K562 (cell line): Measurements from ENCODE around the gene SLC7A11. TPM values are rescaled to one million over a fixed set of nuclear protein-coding genes. Genes with fewer than 3 reads are reported as not detected.

Experiments used
- ATAC-seq: fragments of 200-7000 bp; cut with Tn5 transposase; 3 replicates; pipeline ENCODE4 v1.9.1; 2020; ENCODE audit warnings: moderate library complexity
- BruUV-seq: library from RNA; stranded (reverse); fragments of 400-500 nt; replicated peaks from 2 replicates; lab custom pipeline; 2021; lab: Mats Ljungman, UMichigan
- CTCF ChIA-PET: fragments of 300-600 bp; formaldehyde crosslinking; extraction: SDS; loops from one replicate; lab custom pipeline; 2021; ENCODE audit warnings: low intra/inter-chr PET ratio; lab: Yijun Ruan, JAX
- POLR2A ChIA-PET: fragments of 300-600, 350-650 bp; sonication (Branson Sonifier 250); formaldehyde crosslinking; extraction: SDS; loops from one replicate; lab custom pipeline; 2021; ENCODE audit warnings: antibody characterized with exemption, inconsistent platforms; lab: Yijun Ruan, JAX
- DNase-seq, 4 experiments: peaks; one replicate each; pipeline versions ENCODE4 v3.0.0 to v3.0.0-alpha.2; 2011 to 2018; ENCODE audit warnings: low spot score in 3 of 4, mixed read lengths in 3 of 4; ENCODE audit errors: extremely low read depth in 1 of 4
- FAIRE-seq: peaks from 2 replicates; lab custom pipeline; 2011; peaks lifted over from hg19 to GRCh38; lab: Jason Lieb, UNC
- H2AFZ ChIP-seq: 2 replicates; pipeline ENCODE4 v1.6.0; 2011; ENCODE audit warnings: low read depth, low read length, control low read depth, inconsistent platforms
- H3K27ac ChIP-seq: fragments of 200-600 bp; 3 replicates; pipeline ENCODE4 v1.8.0; 2011; ENCODE audit warnings: low read depth, mild to moderate bottlenecking, control low read depth, inconsistent platforms, low read length, moderate library complexity, mixed read lengths; ENCODE audit errors: extremely low read depth
- H3K27me3 ChIP-seq, 2 experiments: fragments of 300-600 bp in 1 of 2; 2 replicates in 1 of 2; 3 replicates in 1 of 2; pipeline versions ENCODE4 v1.6.0 to v1.8.0; 2011; ENCODE audit warnings: inconsistent platforms in 2 of 2, low read length in 2 of 2, mild to moderate bottlenecking in 1 of 2, mixed read lengths in 1 of 2, moderate library complexity in 1 of 2; ENCODE audit not compliant: control insufficient read depth in 2 of 2, insufficient read depth in 2 of 2
- H3K36me3 ChIP-seq: fragments of 300-600 bp; 3 replicates; pipeline ENCODE4 v1.8.0; 2011; ENCODE audit warnings: mild to moderate bottlenecking, low read length, inconsistent platforms; ENCODE audit not compliant: control insufficient read depth, insufficient read depth
- H3K4me1 ChIP-seq, 2 experiments: fragments of 200-600 bp in 1 of 2; replicated peaks in 1 of 2; 2 replicates in 1 of 2; 3 replicates in 1 of 2; pipeline versions ENCODE4 v1.5.1 to v1.8.0; 2011; ENCODE audit warnings: inconsistent platforms in 2 of 2, low read length in 2 of 2, mild to moderate bottlenecking in 1 of 2, mixed read lengths in 1 of 2, moderate library complexity in 1 of 2; ENCODE audit not compliant: control insufficient read depth in 2 of 2, insufficient read depth in 2 of 2
- H3K4me2 ChIP-seq: 2 replicates; pipeline ENCODE4 v1.6.1; 2011; ENCODE audit warnings: low read length, control low read depth, inconsistent platforms, mixed read lengths; ENCODE audit not compliant: insufficient read depth
- H3K4me3 ChIP-seq: fragments of 200-600 bp; sonication (generic), shearing (Covaris generic); 2 replicates; pipeline ENCODE4 v1.5.1; 2016; ENCODE audit warnings: control low read depth, inconsistent platforms
- H3K79me2 ChIP-seq: fragments of 200-600 bp; 3 replicates; pipeline ENCODE4 v1.8.0; 2011; ENCODE audit warnings: low read length, inconsistent platforms; ENCODE audit not compliant: control insufficient read depth, insufficient read depth
- H3K9ac ChIP-seq, 2 experiments: 2 replicates each; pipeline versions ENCODE4 v1.6.0 to v1.6.1; 2011; ENCODE audit warnings: low read depth in 2 of 2, low read length in 2 of 2, control low read depth in 1 of 2, inconsistent platforms in 1 of 2, mild to moderate bottlenecking in 1 of 2, mixed read lengths in 1 of 2; ENCODE audit not compliant: insufficient read depth in 1 of 2
- H3K9me1 ChIP-seq: one replicate; pipeline ENCODE4 v1.6.0; 2011; ENCODE audit warnings: inconsistent platforms, mild to moderate bottlenecking, low read length, moderate library complexity; ENCODE audit not compliant: control insufficient read depth, insufficient read depth
- H3K9me3 ChIP-seq: replicated peaks from 2 replicates; pipeline ENCODE4 v1.5.1; 2011; ENCODE audit warnings: low read depth, low read length, inconsistent platforms; ENCODE audit not compliant: control insufficient read depth, insufficient read depth
- H4K20me1 ChIP-seq: replicated peaks from 2 replicates; pipeline ENCODE4 v1.6.1; 2011; ENCODE audit warnings: low read length, inconsistent platforms, mixed read lengths; ENCODE audit not compliant: control insufficient read depth, insufficient read depth
- CSDE1 ChIP-seq, 2 experiments: fragments of 450-650 bp; IDR thresholded peaks; 2 replicates each; pipeline ENCODE4 v1.6.1; 2016; ENCODE audit warnings: mild to moderate bottlenecking in 1 of 2
- CTCF ChIP-seq, 3 experiments: IDR thresholded peaks in 2 of 3; conservative IDR thresholded peaks in 1 of 3; 2 replicates each; pipeline ENCODE4 v1.5.1; 2011 to 2012; ENCODE audit warnings: low read length in 3 of 3, mild to moderate bottlenecking in 3 of 3, control low read depth in 2 of 3, improper control_type of control experiment in 1 of 3, inconsistent platforms in 1 of 3, low read depth in 1 of 3, mixed read lengths in 1 of 3, moderate library complexity in 1 of 3; ENCODE audit not compliant: insufficient read depth in 2 of 3
- ELF2 ChIP-seq: fragments of 250-450 bp; sonication (Bioruptor Pico); IDR thresholded peaks from 2 replicates; pipeline ENCODE4 v1.5.0; 2021; ENCODE audit warnings: mild to moderate bottlenecking
- NFRKB ChIP-seq: fragments of 450-650 bp; IDR thresholded peaks from 2 replicates; pipeline ENCODE4 v1.6.1; 2016; ENCODE audit warnings: low read depth
- PKNOX1 ChIP-seq: fragments of 450-650 bp; IDR thresholded peaks from 2 replicates; pipeline ENCODE4 v1.6.1; 2016
- POLR3G ChIP-seq: IDR thresholded peaks from 2 replicates; pipeline ENCODE4 v1.6.1; 2011; ENCODE audit not compliant: insufficient read length, insufficient replicate concordance; ENCODE audit errors: extremely low read depth
- RBM15 ChIP-seq: fragments of 200-400 bp; formaldehyde crosslinking; IDR thresholded peaks from 2 replicates; pipeline ENCODE4 v1.6.1; 2018; ENCODE audit warnings: mild to moderate bottlenecking, low read length, moderate library complexity; ENCODE audit not compliant: insufficient read depth
- RFX7 ChIP-seq: fragments of 250-450 bp; sonication (Bioruptor Pico); IDR thresholded peaks from 2 replicates; pipeline ENCODE4 v1.5.1; 2021; ENCODE audit warnings: mild to moderate bottlenecking
- SMC3 ChIP-seq: conservative IDR thresholded peaks from 2 replicates; pipeline ENCODE4 v1.6.1; 2011; ENCODE audit warnings: low read depth, low read length, improper control_type of control experiment; ENCODE audit not compliant: insufficient read depth
- SP1 ChIP-seq: sonication (generic); formaldehyde crosslinking; IDR thresholded peaks from 2 replicates; pipeline ENCODE4 v1.8.1; 2022; ENCODE audit warnings: mild to moderate bottlenecking, missing genetic modification reagents
- ZC3H4 ChIP-seq: sonication (generic); formaldehyde crosslinking; IDR thresholded peaks from 2 replicates; pipeline ENCODE4 v1.9.0; 2021; ENCODE audit warnings: missing genetic modification reagents, borderline replicate concordance
- ZNF143 ChIP-seq: sonication (generic); formaldehyde crosslinking; IDR thresholded peaks from 2 replicates; pipeline ENCODE4 v1.9.0; 2022; ENCODE audit warnings: mild to moderate bottlenecking, missing genetic modification reagents
- WGBS: fragments of 100-300 bp; shearing (Covaris generic); methylation state at CpG from one replicate; pipeline ENCODE4 v1.1.6; 2016; ENCODE audit warnings: low coverage, mixed read lengths; ENCODE audit not compliant: insufficient coverage; ENCODE audit errors: missing lambda C conversion rate; 5-methylcytosine and 5-hydroxymethylcytosine counted together
- in situ Hi-C: fragments of 300-500 bp; cut with MboI; formaldehyde crosslinking; loops from 4 replicates; pipeline ENCODE4 v1.15.0; 2018; ENCODE audit warnings: inconsistent platforms, mixed read lengths
- intact Hi-C: fragments of 100-400 bp; cut with micrococcal nuclease; formaldehyde crosslinking; loops from 2 replicates; pipeline ENCODE4 v1.14.2; 2022
- polyA plus RNA-seq, 8 experiments: library from polyadenylated mRNA; depleted of rRNA in 4 of 8; stranded (reverse) in 5 of 8; unstranded in 3 of 8; fragments of >200 nt; fragmentation: Nextera tagmentation in 2 of 8; fragmentation: Illumina TruSeq in 1 of 8; extraction: Ambion mirVana in 2 of 8; extraction: Trizol in 1 of 8; gene quantifications; 2 replicates each; pipeline versions ENCODE4 v1.2.1 to v1.2.3, GENCODE V29; 2011 to 2014; ENCODE audit warnings: inconsistent platforms in 1 of 8, missing spikeins in 1 of 8
- total RNA-seq, 7 experiments: library from RNA; depleted of rRNA in 6 of 7; stranded (reverse); fragments of >200 nt in 6 of 7; fragmentation: Illumina TruSeq in 2 of 7; extraction: Trizol in 2 of 7; gene quantifications; 2 replicates each; pipeline versions ENCODE4 v1.2.1 to v1.2.3, GENCODE V29; 2011 to 2021; ENCODE audit warnings: low replicate concordance in 1 of 7
- TF ChIP-seq, protein P1 (sequence below): fragments of 250-450 bp; sonication (Bioruptor Pico); IDR thresholded peaks from 2 replicates; pipeline ENCODE4 v1.8.0; 2022; ENCODE audit warnings: moderate library complexity, mild to moderate bottlenecking, inconsistent platforms

SLC7A11 gene
- total and polyA plus RNA-seq, 9 of the 15 experiments (the other 6 are each of a cell fraction or from before 2014, with no cell fraction given): 4.5 to 26.1 (median 13.5) TPM

- no peaks in the 10 kb centered on the region for H4K20me1 ChIP-seq
- no peaks in the 10 kb centered on the region for H3K9me1 ChIP-seq
- peaks cover 34% of the 10 kb centered on the region; the same call in 2 of the 3 replicates for H3K36me3 ChIP-seq
- no peaks in the 10 kb centered on the region for H3K4me1 ChIP-seq
- no peaks in the 10 kb centered on the region for H3K9me3 ChIP-seq
- DNase-seq: no peak
- TF ChIP-seq POLR3G: no peak
- no peak for TF ChIP-seq RBM15
- TF ChIP-seq RFX7: no peak
- TF ChIP-seq ZNF143 (CRISPR knock-in tag): no peak
- TF ChIP-seq SP1: no peak
- ATAC-seq: no peak
- H3K79me2 ChIP-seq: no peaks in the 10 kb centered on the region
- no TSS peak for BruUV-seq
- no peak overlapping the region for H3K4me3 ChIP-seq
- no peak overlapping the region for H3K4me2 ChIP-seq
- no peak overlapping the region for H2AFZ ChIP-seq
- H3K27ac ChIP-seq: no peak overlapping the region
- intact Hi-C loops (no loop called here), in situ Hi-C loops (no loop called here)
- CTCF ChIA-PET: interaction anchor here (1.1 kb wide), 1 partner anchor 149 kb away, joined by 3 read pairs; no protein-coding TSS in a partner anchor
- POLR2A ChIA-PET: interaction anchor here (0.6 to 0.8 kb wide), 2 partner anchors 236 to 416 kb away, joined by 3 read pairs; no protein-coding TSS in a partner anchor
- WGBS: 89% methylated on average over 1 of the region's 1 CpG
- FAIRE-seq: no peak
- H3K9ac ChIP-seq: no peak overlapping the region
- H3K27me3 ChIP-seq: no peaks in the 10 kb centered on the region
Measured at GRCh38 chr4:138184886-138185285, 57.3 kb downstream of the SLC7A11 start.

GRCh38 chr4:138182838-138183426, 59.2 kb downstream of the SLC7A11 start:
- DNase-seq (peak; percentile 7 to 40 (median 12)), ATAC-seq (0 out of 3 replicates have a peak, but pooled peaks have one; percentile 19), FAIRE-seq (peak; percentile 70)
- no peak overlapping the region for H3K9ac ChIP-seq
- H3K9me3 ChIP-seq: no peaks in the 10 kb centered on the region
- H3K4me2 ChIP-seq: no peak overlapping the region
- no peaks in the 10 kb centered on the region for H3K4me1 ChIP-seq
- WGBS: 53% methylated on average over 6 of the region's 6 CpGs
- H3K79me2 ChIP-seq: no peaks in the 10 kb centered on the region
- no peaks in the 10 kb centered on the region for H3K27me3 ChIP-seq
- H3K27ac ChIP-seq: no peak overlapping the region
- in situ Hi-C loops: no loop called here
- no peak overlapping the region for H2AFZ ChIP-seq
- no peak overlapping the region for H3K4me3 ChIP-seq
- CTCF ChIA-PET: no interaction called here
- intact Hi-C loops: no loop called here
- H4K20me1 ChIP-seq: no peaks in the 10 kb centered on the region
- H3K36me3 ChIP-seq: peaks cover 54% of the 10 kb centered on the region
- H3K9me1 ChIP-seq: no peaks in the 10 kb centered on the region
- POLR2A ChIA-PET: no interaction called here
- BruUV-seq: no TSS peak
- no peak for TF ChIP-seq NFRKB
- TF ChIP-seq, protein P1, sequence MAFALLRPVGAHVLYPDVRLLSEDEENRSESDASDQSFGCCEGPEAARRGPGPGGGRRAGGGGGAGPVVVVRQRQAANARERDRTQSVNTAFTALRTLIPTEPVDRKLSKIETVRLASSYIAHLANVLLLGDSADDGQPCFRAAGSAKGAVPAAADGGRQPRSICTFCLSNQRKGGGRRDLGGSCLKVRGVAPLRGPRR (CRISPR knock-in tag): no peak
- peak; percentile 6 to 63 (median 47); a peak in 4 of 6 replicates for TF ChIP-seq CTCF (IDR thresholded peaks at IDR 0.05 in 2 of 3, conservative IDR thresholded peaks at IDR 0.05 in 1 of 3; ENCODE audit: insufficient read depth in 2 of 3, low read depth in 1 of 3, low read length in 3 of 3)
- no peak for TF ChIP-seq ELF2
- TF ChIP-seq SMC3: no peak
- TF ChIP-seq PKNOX1: no peak
- TF ChIP-seq ZC3H4 (CRISPR knock-in tag): no peak
- TF ChIP-seq CSDE1 (IDR thresholded peaks at IDR 0.05): no peak
